ENCODE measurements around the gene PROSER3.
"Not testable (repeated sequence)": the region's sequence is repeated elsewhere in the genome, so short reads cannot be mapped to it uniquely, and the experiment has no call there.

The PROSER3 gene

GRCh38 chr19:35722897-35723296, 35.1 kb upstream of the PROSER3 start:
- no peak for DNase-seq

GRCh38 chr19:35723671-35724070, 34.3 kb upstream of the PROSER3 start:
- DNase-seq = no peak

GRCh38 chr19:35724132-35724531, 33.8 kb upstream of the PROSER3 start:
- DNase-seq = not testable (repeated sequence)

GRCh38 chr19:35724560-35724959, 33.4 kb upstream of the PROSER3 start:
- DNase-seq = no peak

- no peak for DNase-seq
These were observed 32.6 kb upstream of the PROSER3 start for GRCh38 chr19:35725216-35725861.

GRCh38 chr19:35727053-35727955, 30.7 kb upstream of the PROSER3 start:
- DNase-seq = no peak

- DNase-seq = no peak
These were observed 29.8 kb upstream of the PROSER3 start for GRCh38 chr19:35727956-35728706.

- no peak for DNase-seq
These were observed 29.0 kb upstream of the PROSER3 start for GRCh38 chr19:35729021-35729420.

GRCh38 chr19:35729763-35730162, 28.2 kb upstream of the PROSER3 start:
- no peak for DNase-seq

- no peak for DNase-seq
These were observed 27.6 kb upstream of the PROSER3 start for GRCh38 chr19:35730326-35730725.

GRCh38 chr19:35731353-35731752, 26.6 kb upstream of the PROSER3 start:
- no peak for DNase-seq

GRCh38 chr19:35731779-35732405, 26.1 kb upstream of the PROSER3 start:
- DNase-seq = no peak

- no peak for DNase-seq
These were observed 25.3 kb upstream of the PROSER3 start for GRCh38 chr19:35732540-35733179.

GRCh38 chr19:35733180-35734125, 24.5 kb upstream of the PROSER3 start:
- no peak for DNase-seq

- DNase-seq = no peak
These were observed 23.7 kb upstream of the PROSER3 start for GRCh38 chr19:35734273-35734672.

- no peak for DNase-seq
These were observed 23.1 kb upstream of the PROSER3 start for GRCh38 chr19:35734889-35735288.

- DNase-seq = no peak
These were observed 20.8 kb upstream of the PROSER3 start for GRCh38 chr19:35736913-35737886.

- no peak for DNase-seq
These were observed 19.7 kb upstream of the PROSER3 start for GRCh38 chr19:35738021-35738886.

- no peak for DNase-seq
These were observed 19.1 kb upstream of the PROSER3 start for GRCh38 chr19:35738887-35739229.

Data from NCI-H1694 treated with DMSO at 0.1 percent for 48 hours (cell line).